GM12878 (cell line): ENCODE results near the gene SERPINB10. TPM values are rescaled to one million over a fixed set of nuclear protein-coding genes. Genes with fewer than 3 reads are reported as not detected.

ENCODE experiments used
- ATAC-seq: fragments of 200-7000 bp; cut with Tn5 transposase; 3 replicates; pipeline ENCODE4 v1.9.1; 2020; ENCODE audit warnings: mild to moderate bottlenecking, moderate library complexity
- BruUV-seq: library from RNA; stranded (reverse); fragments of 400-500 nt; replicated peaks from 2 replicates; lab custom pipeline; 2021; lab: Mats Ljungman, UMichigan
- CTCF ChIA-PET: fragments of 300-600 bp; sonication (Branson Sonifier 250); formaldehyde crosslinking; extraction: SDS; loops from one replicate; lab custom pipeline; 2021; ENCODE audit warnings: inconsistent platforms; lab: Yijun Ruan, JAX
- POLR2A ChIA-PET: fragments of 350-600 bp; formaldehyde crosslinking; extraction: SDS; loops from one replicate; lab custom pipeline; 2021; ENCODE audit warnings: inconsistent platforms; lab: Charles Lee
- RAD21 ChIA-PET: fragments of 300-600 bp; sonication (Branson Sonifier 250); formaldehyde crosslinking; loops from one replicate; lab custom pipeline; 2023; ENCODE audit warnings: antibody characterized with exemption; ENCODE audit not compliant: unreplicated experiment; lab: Charles Lee
- SMC1A ChIA-PET: fragments of 300-600 bp; sonication (Branson Sonifier 250); formaldehyde crosslinking; loops from one replicate; lab custom pipeline; 2023; ENCODE audit not compliant: unreplicated experiment, uncharacterized antibody; lab: Charles Lee
- DNase-seq: peaks from one replicate; pipeline ENCODE4 v3.0.0-alpha.2; 2011; ENCODE audit warnings: low read depth, low spot score
- FAIRE-seq: peaks from 3 replicates; lab custom pipeline; 2011; peaks lifted over from hg19 to GRCh38; lab: Jason Lieb, UNC
- H2AFZ ChIP-seq: 2 replicates; pipeline ENCODE4 v1.6.0; 2011; ENCODE audit warnings: low read depth, low read length, control low read depth; ENCODE audit not compliant: control insufficient read depth
- H3K27ac ChIP-seq: 2 replicates; pipeline ENCODE4 v1.5.1; 2011; ENCODE audit warnings: control low read depth; ENCODE audit not compliant: control insufficient read depth, insufficient read depth
- H3K27me3 ChIP-seq, 2 experiments: replicated peaks in 1 of 2; 2 replicates each; pipeline versions ENCODE4 v1.6.0 to v1.6.1; 2011; ENCODE audit warnings: low read length in 1 of 2; ENCODE audit not compliant: control insufficient read depth in 2 of 2, insufficient read depth in 2 of 2
- H3K36me3 ChIP-seq, 2 experiments: 2 replicates each; pipeline ENCODE4 v1.5.1; 2011; ENCODE audit warnings: low read length in 1 of 2; ENCODE audit not compliant: control insufficient read depth in 2 of 2, insufficient read depth in 2 of 2
- H3K4me1 ChIP-seq: 2 replicates; pipeline ENCODE4 v1.6.1; 2011; ENCODE audit warnings: mild to moderate bottlenecking, low read length, moderate library complexity, mixed read lengths; ENCODE audit not compliant: control insufficient read depth, insufficient read depth
- H3K4me2 ChIP-seq: 2 replicates; pipeline ENCODE4 v1.6.0; 2011; ENCODE audit warnings: control low read depth; ENCODE audit not compliant: control insufficient read depth, insufficient read depth
- H3K4me3 ChIP-seq: fragments of 200-600 bp; sonication (generic); 2 replicates; pipeline ENCODE4 v1.5.1; 2016
- H3K79me2 ChIP-seq: 2 replicates; pipeline ENCODE4 v1.6.0; 2011; ENCODE audit warnings: low read length; ENCODE audit not compliant: control insufficient read depth, insufficient read depth
- H3K9ac ChIP-seq: 2 replicates; pipeline ENCODE4 v1.8.0; 2011; ENCODE audit warnings: low read length, control low read depth, mixed read lengths; ENCODE audit not compliant: control insufficient read depth, insufficient read depth
- H3K9me3 ChIP-seq: replicated peaks from 3 replicates; pipeline ENCODE4 v1.5.1; 2011; ENCODE audit warnings: mild to moderate bottlenecking, low read length; ENCODE audit not compliant: control insufficient read depth, insufficient read depth
- H4K20me1 ChIP-seq: 2 replicates; pipeline ENCODE4 v1.6.0; 2011; ENCODE audit not compliant: control insufficient read depth, insufficient read depth
- CBX3 ChIP-seq: fragments of 200-600 bp; sonication (generic); IDR thresholded peaks from 2 replicates; pipeline ENCODE4 v1.6.1; 2016; ENCODE audit warnings: low read depth, borderline replicate concordance
- CHD1 ChIP-seq: IDR thresholded peaks from 2 replicates; pipeline ENCODE4 v1.6.1; 2012; ENCODE audit warnings: low read depth, low read length, improper control_type of control experiment
- ESRRA ChIP-seq: IDR thresholded peaks from 2 replicates; pipeline ENCODE4 v1.6.1; 2012; ENCODE audit warnings: mild to moderate bottlenecking, low read length, improper control_type of control experiment
- NFYA ChIP-seq: IDR thresholded peaks from 2 replicates; pipeline ENCODE4 v1.6.1; 2011; ENCODE audit warnings: low read depth, mild to moderate bottlenecking, low read length, improper control_type of control experiment, borderline replicate concordance
- RUNX3 ChIP-seq: IDR thresholded peaks from 2 replicates; pipeline ENCODE4 v1.6.1; 2012; ENCODE audit warnings: low read length, inconsistent platforms
- WGBS: methylation state at CpG from one replicate; pipeline ENCODE4 v1.1.6; 2016; ENCODE audit warnings: low lambda C conversion rate; ENCODE audit not compliant: insufficient replicate concordance, insufficient coverage; ENCODE audit errors: missing lambda C conversion rate; 5-methylcytosine and 5-hydroxymethylcytosine counted together
- in situ Hi-C: fragments of 300-500 bp; cut with MboI; formaldehyde crosslinking; loops from 9 replicates; pipeline ENCODE4 v1.14.3; 2018; ENCODE audit warnings: mixed read lengths
- intact Hi-C: fragments of 100-400 bp; cut with micrococcal nuclease; formaldehyde crosslinking; loops from one replicate; pipeline ENCODE4 v1.14.2; 2022; ENCODE audit not compliant: unreplicated experiment
- polyA plus RNA-seq, 11 experiments: library from polyadenylated mRNA; depleted of rRNA in 4 of 11; unstranded in 6 of 11; stranded (reverse) in 5 of 11; fragments of >200 nt; fragmentation: Nextera tagmentation in 4 of 11; fragmentation: Illumina TruSeq in 1 of 11; extraction: Ambion mirVana in 4 of 11; extraction: Trizol in 1 of 11; gene quantifications; 1 replicate in 1 of 11; 2 replicates in 10 of 11; pipeline versions ENCODE4 v1.2.1 to v1.2.3, GENCODE V29; 2011 to 2016; ENCODE audit warnings: inconsistent platforms in 2 of 11, missing spikeins in 2 of 11, low read depth in 1 of 11
- total RNA-seq, 4 experiments: library from RNA; depleted of rRNA in 3 of 4; stranded (reverse); fragments of >200 nt in 3 of 4; fragmentation: Illumina TruSeq in 1 of 4; extraction: Trizol in 1 of 4; gene quantifications; 2 replicates each; pipeline versions ENCODE4 v1.2.1 to v1.2.3, GENCODE V29; 2013 to 2021
- TF ChIP-seq, protein P1 (sequence below): fragments of 450-650 bp; IDR thresholded peaks from 2 replicates; pipeline ENCODE4 v1.6.1; 2017; ENCODE audit warnings: mild to moderate bottlenecking, moderate library complexity

The SERPINB10 gene
- total and polyA plus RNA-seq, 10 of the 15 experiments (the other 5 are each of a cell fraction or from before 2014, with no cell fraction given), result 12.0 to 83.5 (median 24.1) TPM

DNA sequence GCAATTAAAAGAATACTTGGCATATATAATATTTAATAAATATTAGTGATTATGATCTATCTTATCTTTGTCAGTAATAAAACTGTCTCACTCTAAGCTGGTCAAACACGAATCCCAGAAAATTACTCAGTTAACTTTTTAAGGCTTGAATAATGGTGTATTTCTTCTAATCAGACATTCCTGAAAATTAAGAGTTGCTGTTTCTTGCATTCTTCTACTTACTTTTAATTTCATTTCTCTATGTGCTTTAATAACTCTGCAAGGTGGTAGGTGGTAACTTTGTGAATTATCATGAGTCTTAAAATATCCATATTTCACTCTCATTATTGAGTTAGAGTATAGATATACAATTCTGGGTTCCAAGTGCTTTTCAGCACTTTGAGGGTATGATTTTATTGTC, 3.1 kb upstream of the SERPINB10 start:
- Histone ChIP-seq H3K4me3 (no peak overlapping the region), H3K9ac (no peak overlapping the region), H3K27me3 (no peaks in the 10 kb centered on the region), H3K9me3 (no peaks in the 10 kb centered on the region; the same call in 2 of the 3 replicates), H3K4me1 (peaks cover 4% of the 10 kb centered on the region; the same call in 1 of the 2 replicates), H3K79me2 (no peaks in the 10 kb centered on the region), H2AFZ (no peak overlapping the region), H3K4me2 (no peak overlapping the region), H4K20me1 (no peaks in the 10 kb centered on the region), H3K27ac (no peak overlapping the region), H3K36me3 (no peaks in the 10 kb centered on the region)
- ChIA-PET POLR2A (interaction anchor here (1.2 kb wide), 1 partner anchor 44 kb away, joined by 4 read pairs; the partner anchor contains the start of gene HMSD), SMC1A (interaction anchor here (0.6 to 3.4 kb wide), 5 partner anchors 9 to 1705 kb away, joined by 3 to 22 read pairs (median 5); partner anchors contain the start of gene SERPINB2), CTCF (interaction anchor here (1.9 to 5.4 kb wide), 4 partner anchors 10 to 59 kb away, joined by 8 to 47 read pairs (median 9); no protein-coding TSS in a partner anchor), RAD21 (interaction anchor here (1.5 to 3.1 kb wide), 2 partner anchors 11 to 32 kb away, joined by 4 to 16 read pairs; no protein-coding TSS in a partner anchor)
- ATAC-seq (no peak), FAIRE-seq (no peak), DNase-seq (no peak)
- no peak for TF ChIP-seq ESRRA
- no peak for TF ChIP-seq CHD1
- TF ChIP-seq, protein P1, sequence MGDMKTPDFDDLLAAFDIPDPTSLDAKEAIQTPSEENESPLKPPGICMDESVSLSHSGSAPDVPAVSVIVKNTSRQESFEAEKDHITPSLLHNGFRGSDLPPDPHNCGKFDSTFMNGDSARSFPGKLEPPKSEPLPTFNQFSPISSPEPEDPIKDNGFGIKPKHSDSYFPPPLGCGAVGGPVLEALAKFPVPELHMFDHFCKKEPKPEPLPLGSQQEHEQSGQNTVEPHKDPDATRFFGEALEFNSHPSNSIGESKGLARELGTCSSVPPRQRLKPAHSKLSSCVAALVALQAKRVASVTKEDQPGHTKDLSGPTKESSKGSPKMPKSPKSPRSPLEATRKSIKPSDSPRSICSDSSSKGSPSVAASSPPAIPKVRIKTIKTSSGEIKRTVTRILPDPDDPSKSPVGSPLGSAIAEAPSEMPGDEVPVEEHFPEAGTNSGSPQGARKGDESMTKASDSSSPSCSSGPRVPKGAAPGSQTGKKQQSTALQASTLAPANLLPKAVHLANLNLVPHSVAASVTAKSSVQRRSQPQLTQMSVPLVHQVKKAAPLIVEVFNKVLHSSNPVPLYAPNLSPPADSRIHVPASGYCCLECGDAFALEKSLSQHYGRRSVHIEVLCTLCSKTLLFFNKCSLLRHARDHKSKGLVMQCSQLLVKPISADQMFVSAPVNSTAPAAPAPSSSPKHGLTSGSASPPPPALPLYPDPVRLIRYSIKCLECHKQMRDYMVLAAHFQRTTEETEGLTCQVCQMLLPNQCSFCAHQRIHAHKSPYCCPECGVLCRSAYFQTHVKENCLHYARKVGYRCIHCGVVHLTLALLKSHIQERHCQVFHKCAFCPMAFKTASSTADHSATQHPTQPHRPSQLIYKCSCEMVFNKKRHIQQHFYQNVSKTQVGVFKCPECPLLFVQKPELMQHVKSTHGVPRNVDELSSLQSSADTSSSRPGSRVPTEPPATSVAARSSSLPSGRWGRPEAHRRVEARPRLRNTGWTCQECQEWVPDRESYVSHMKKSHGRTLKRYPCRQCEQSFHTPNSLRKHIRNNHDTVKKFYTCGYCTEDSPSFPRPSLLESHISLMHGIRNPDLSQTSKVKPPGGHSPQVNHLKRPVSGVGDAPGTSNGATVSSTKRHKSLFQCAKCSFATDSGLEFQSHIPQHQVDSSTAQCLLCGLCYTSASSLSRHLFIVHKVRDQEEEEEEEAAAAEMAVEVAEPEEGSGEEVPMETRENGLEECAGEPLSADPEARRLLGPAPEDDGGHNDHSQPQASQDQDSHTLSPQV, result no peak
- no peak for TF ChIP-seq NFYA
- TF ChIP-seq RUNX3, result no peak
- no peak for TF ChIP-seq CBX3
- WGBS, result 0% methylated on average over 1 of the region's 1 CpG
- in situ Hi-C loops (no loop called here), intact Hi-C loops (no loop called here)
- no TSS peak for BruUV-seq
